Hematopoietic multipotent progenitor cell treated with erythropoietin and hydrocortisone succinate and interleukin-3 and kit ligand, for 8 days (in vitro differentiated cells): ENCODE data around the gene PKHD1.
"Not testable (repeated sequence)": the region's sequence is repeated elsewhere in the genome, so short reads cannot be mapped to it uniquely, and the experiment has no call there.

Source experiments
- DNase-seq: peaks from one replicate; pipeline ENCODE4 v3.0.0-alpha.2; 2015

The PKHD1 gene

GRCh38 chr6:51922479-51922878 lies 164.9 kb downstream of the PKHD1 start:
- DNase-seq, result not testable (repeated sequence)

GRCh38 chr6:51918347-51918746 lies 169.1 kb downstream of the PKHD1 start:
- DNase-seq, result not testable (repeated sequence)

GRCh38 chr6:51915098-51915497 lies 172.3 kb downstream of the PKHD1 start:
- no peak for DNase-seq

- DNase-seq, result no peak
Observed at GRCh38 chr6:51913265-51913664, 174.1 kb downstream of the PKHD1 start.

GRCh38 chr6:51910851-51911250 lies 176.6 kb downstream of the PKHD1 start:
- no peak for DNase-seq

- no peak for DNase-seq
Observed at GRCh38 chr6:51908243-51908642, 179.2 kb downstream of the PKHD1 start.

GRCh38 chr6:51901766-51902764 lies 185.3 kb downstream of the PKHD1 start:
- DNase-seq, result no peak

GRCh38 chr6:51893366-51893765 lies 194.0 kb downstream of the PKHD1 start:
- DNase-seq, result no peak

GRCh38 chr6:51892750-51893149 lies 194.7 kb downstream of the PKHD1 start:
- no peak for DNase-seq

- no peak for DNase-seq
Observed at GRCh38 chr6:51892339-51892738, 195.1 kb downstream of the PKHD1 start.

GRCh38 chr6:51891784-51892183 lies 195.6 kb downstream of the PKHD1 start:
- DNase-seq, result no peak

- DNase-seq, result no peak
Observed at GRCh38 chr6:51887859-51888258, 199.6 kb downstream of the PKHD1 start.

GRCh38 chr6:51885957-51886356 lies 201.5 kb downstream of the PKHD1 start:
- DNase-seq, result no peak

- DNase-seq, result no peak
Observed at GRCh38 chr6:51868591-51869355, 218.6 kb downstream of the PKHD1 start.

- DNase-seq, result no peak
Observed at GRCh38 chr6:51866867-51867266, 220.5 kb downstream of the PKHD1 start.

- no peak for DNase-seq
Observed at GRCh38 chr6:51865996-51866395, 221.4 kb downstream of the PKHD1 start.

GRCh38 chr6:51865176-51865575 lies 222.2 kb downstream of the PKHD1 start:
- no peak for DNase-seq

- no peak for DNase-seq
Observed at GRCh38 chr6:51857134-51857533, 230.3 kb downstream of the PKHD1 start.

GRCh38 chr6:51856508-51856907 lies 230.9 kb downstream of the PKHD1 start:
- no peak for DNase-seq

GRCh38 chr6:51855310-51856082 lies 231.9 kb downstream of the PKHD1 start:
- peak; percentile 75 for DNase-seq

- no peak for DNase-seq
Observed at GRCh38 chr6:51854876-51855275, 232.5 kb downstream of the PKHD1 start.

GRCh38 chr6:51854347-51854746 lies 233.1 kb downstream of the PKHD1 start:
- DNase-seq, result no peak

- DNase-seq, result not testable (repeated sequence)
Observed at GRCh38 chr6:51853109-51853508, 234.3 kb downstream of the PKHD1 start.
